Upper lobe of left lung (tissue), 4 donors: ENCODE data around the gene FAM98A.

Source experiments
- CTCF ChIP-seq, 6 experiments: fragments of 450-650 bp in 4 of 6; fragments of 200-600 bp in 2 of 6; sonication (generic) in 2 of 6; IDR thresholded peaks; one replicate each; pipeline ENCODE4 v1.5.1; 2016 to 2019; ENCODE audit warnings: antibody characterized with exemption in 6 of 6
- POLR2A ChIP-seq, 4 donors: fragments of 450-650 bp; IDR thresholded peaks; one replicate each; pipeline ENCODE4 v1.5.1; 2016 to 2017; ENCODE audit warnings: antibody characterized with exemption in 4 of 4, mild to moderate bottlenecking in 2 of 4
- POLR2AphosphoS5 ChIP-seq, 2 donors: sonication (generic); formaldehyde crosslinking; IDR thresholded peaks; one replicate each; pipeline ENCODE4 v1.5.1; 2017; ENCODE audit warnings: antibody characterized with exemption in 2 of 2

- TF ChIP-seq CTCF (IDR thresholded peaks at IDR 0.05) (no peak), POLR2A (IDR thresholded peaks at IDR 0.05) (no peak), POLR2AphosphoS5 (IDR thresholded peaks at IDR 0.05) (no peak)
Measured at GRCh38 chr2:33606100-33606499, 7.0 kb upstream of the FAM98A start.
